Esophagus squamous epithelium (tissue), 5 donors: Measurements from ENCODE around the gene MAML3. TPM values are rescaled to one million over a fixed set of nuclear protein-coding genes. Genes with fewer than 3 reads are reported as not detected.

Experiments used
- DNase-seq: peaks from one replicate; lab custom pipeline; 2025; lab: John Stamatoyannopoulos, UW
- H3K27ac ChIP-seq, 4 donors: fragments of 200-600 bp; sonication (generic); one replicate each; pipeline ENCODE4 v1.5.1; 2016 to 2019; ENCODE audit warnings: mild to moderate bottlenecking in 1 of 4
- H3K27me3 ChIP-seq, 4 donors: fragments of 200-600 bp; sonication (generic); 1 replicate in 3 of 4; 2 replicates in 1 of 4; pipeline versions ENCODE4 v1.5.1 to v1.6.0; 2017 to 2021; ENCODE audit warnings: antibody characterized with exemption in 1 of 4
- H3K36me3 ChIP-seq, 3 donors: fragments of 200-600 bp; sonication (generic); one replicate each; pipeline ENCODE4 v1.5.1; 2016 to 2019
- H3K4me1 ChIP-seq, 3 donors: fragments of 200-600 bp; sonication (generic); one replicate each; pipeline ENCODE4 v1.5.1; 2017 to 2019
- H3K4me3 ChIP-seq, 4 donors: fragments of 200-600 bp; sonication (generic); 1 replicate in 3 of 4; 2 replicates in 1 of 4; pipeline ENCODE4 v1.5.1; 2016 to 2019; ENCODE audit warnings: mild to moderate bottlenecking in 2 of 4, moderate library complexity in 1 of 4
- H3K9me3 ChIP-seq, 3 donors: fragments of 200-600 bp; sonication (generic); one replicate each; pipeline ENCODE4 v1.5.1; 2016 to 2019
- CTCF ChIP-seq, 6 experiments: fragments of 450-650 bp in 4 of 6; fragments of 200-600 bp in 2 of 6; sonication (generic) in 2 of 6; IDR thresholded peaks; one replicate each; pipeline ENCODE4 v1.5.1; 2016 to 2019; ENCODE audit warnings: antibody characterized with exemption in 6 of 6, mild to moderate bottlenecking in 4 of 6, moderate library complexity in 4 of 6
- POLR2A ChIP-seq, 4 donors: fragments of 450-650 bp; IDR thresholded peaks; one replicate each; pipeline ENCODE4 v1.6.1; 2017; ENCODE audit warnings: antibody characterized with exemption in 4 of 4, mild to moderate bottlenecking in 4 of 4, moderate library complexity in 3 of 4
- WGBS, 2 donors: methylation state at CpG; one replicate each; pipeline ENCODE4 v1.1.5; 2018; 5-methylcytosine and 5-hydroxymethylcytosine counted together
- intact Hi-C: fragments of 100-400 bp; cut with DNase I; formaldehyde crosslinking; loops from one replicate; pipeline ENCODE4 v1.15.0; 2022
- total RNA-seq, 4 donors: library from RNA; depleted of rRNA; stranded (reverse); fragments of >200 nt; gene quantifications; one replicate each; pipeline ENCODE4 v1.1.0, GENCODE V29; 2016
- donor health status: DM: yes; HTN: yes; CAD: no.

MAML3 gene
- total RNA-seq, 4 donors from 2014 or later, result 6.9 to 14.2 (median 8.9) TPM

- H3K27ac ChIP-seq, result peak overlapping the region; percentile 94 to 99 (median 96)
- no peaks in the 10 kb centered on the region for H3K36me3 ChIP-seq
- intact Hi-C loops, result loop anchor here (5.0 kb wide), 2 partner anchors 98 to 102 kb away; no protein-coding TSS in a partner anchor
- no peak for DNase-seq
- H3K4me3 ChIP-seq, result peak overlapping the region; percentile 58 to 85 (median 80)
- no peak for TF ChIP-seq POLR2A (IDR thresholded peaks at IDR 0.05)
- peak in 4 of 6 experiments; percentile 15 to 45 (median 34) for TF ChIP-seq CTCF (IDR thresholded peaks at IDR 0.05)
- no peaks in the 10 kb centered on the region for H3K27me3 ChIP-seq
- H3K4me1 ChIP-seq, result peaks cover 0 to 43% (median 5%) of the 10 kb centered on the region in 3 donors
- H3K9me3 ChIP-seq, result no peaks in the 10 kb centered on the region
- 1% methylated on average over 10 to 17 of the region's 20 CpGs for WGBS, 2 donors
Observed at GRCh38 chr4:140149846-140150635, 3.9 kb downstream of the MAML3 start.

- no peaks in the 10 kb centered on the region for H3K9me3 ChIP-seq
- no peaks in the 10 kb centered on the region for H3K27me3 ChIP-seq
- TF ChIP-seq POLR2A (IDR thresholded peaks at IDR 0.05) (no peak), CTCF (IDR thresholded peaks at IDR 0.05) (no peak)
- DNase-seq, result no peak
- H3K4me1 ChIP-seq, result peaks cover 0 to 61% (median 15%) of the 10 kb centered on the region in 3 donors
- H3K27ac ChIP-seq, result no peak overlapping the region
- intact Hi-C loops, result no loop called here
- no peaks in the 10 kb centered on the region for H3K36me3 ChIP-seq
- no peak overlapping the region for H3K4me3 ChIP-seq
- WGBS, 2 donors, result 77 to 97% methylated on average over 3 of the region's 5 CpGs
Observed at GRCh38 chr4:140144050-140144449, 9.9 kb downstream of the MAML3 start.

DNA sequence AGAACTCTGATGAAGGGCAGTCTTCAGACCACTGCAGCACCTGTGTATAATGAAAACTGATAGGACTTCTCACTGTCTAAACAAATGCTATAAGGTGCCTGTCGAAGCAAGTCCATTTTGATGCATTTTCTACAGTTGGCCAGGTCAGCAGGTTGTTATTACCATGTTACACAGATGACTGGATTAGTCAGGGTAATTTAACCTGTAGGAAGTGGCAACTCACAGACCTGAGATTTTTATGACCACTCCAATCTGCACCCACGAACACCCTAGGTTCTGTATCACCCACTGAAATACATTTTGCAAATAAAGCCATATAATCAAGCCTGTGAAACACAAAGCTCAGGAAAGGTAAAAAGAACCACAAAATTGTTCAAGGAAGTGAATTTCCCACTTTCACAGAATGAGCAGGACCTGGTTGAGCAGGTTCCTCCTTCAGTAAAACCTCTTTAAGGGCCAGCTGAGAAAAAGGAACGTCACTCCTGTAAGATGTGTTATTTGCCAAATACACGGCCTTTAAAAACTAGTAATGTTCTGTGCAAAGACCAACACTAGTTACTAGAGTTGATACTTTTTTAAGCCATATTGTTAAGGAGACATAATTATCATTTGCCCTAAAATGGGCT is 12.7 kb downstream of the MAML3 start:
- intact Hi-C loops, result no loop called here
- Histone ChIP-seq H3K27me3 (no peaks in the 10 kb centered on the region), H3K36me3 (no peaks in the 10 kb centered on the region), H3K27ac (peak overlapping the region in 3 of 4 donors; percentile 42 to 77 (median 76)), H3K4me3 (no peak overlapping the region), H3K9me3 (no peaks in the 10 kb centered on the region), H3K4me1 (peaks cover 0 to 66% (median 12%) of the 10 kb centered on the region in 3 donors)
- 30 to 44% methylated on average over 4 of the region's 4 CpGs for WGBS, 2 donors
- TF ChIP-seq POLR2A (IDR thresholded peaks at IDR 0.05) (no peak), CTCF (IDR thresholded peaks at IDR 0.05) (no peak)
- DNase-seq, result no peak

DNA sequence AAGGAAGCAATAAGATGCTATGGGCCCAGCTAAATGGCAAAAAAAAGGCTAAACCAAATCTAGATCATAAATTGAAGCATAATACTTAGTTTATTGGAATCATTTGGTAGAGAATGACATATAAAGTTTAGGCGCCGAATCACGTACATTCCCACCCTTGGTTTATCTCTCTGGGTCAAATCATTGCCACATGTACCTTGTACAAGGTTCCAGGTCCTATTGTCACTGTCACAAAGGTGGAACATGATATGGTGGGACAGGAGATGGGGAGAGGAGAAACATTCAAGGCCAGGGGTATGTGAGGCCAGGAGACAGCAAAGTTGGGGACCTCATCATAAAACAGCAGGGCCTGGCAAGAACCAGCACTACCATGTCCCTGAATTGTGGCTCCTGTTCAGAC is 13.4 kb downstream of the MAML3 start:
- no peak for DNase-seq
- intact Hi-C loops, result no loop called here
- WGBS, 2 donors, result 85 to 95% methylated on average over 3 of the region's 3 CpGs
- H3K9me3 ChIP-seq, result no peaks in the 10 kb centered on the region
- no peak overlapping the region for H3K4me3 ChIP-seq
- H3K4me1 ChIP-seq, result peaks cover 0 to 74% (median 18%) of the 10 kb centered on the region in 3 donors
- H3K36me3 ChIP-seq, result no peaks in the 10 kb centered on the region
- TF ChIP-seq POLR2A (IDR thresholded peaks at IDR 0.05), result no peak
- no peak for TF ChIP-seq CTCF (IDR thresholded peaks at IDR 0.05)
- H3K27ac ChIP-seq, result peak overlapping the region in 3 of 4 donors; percentile 42 to 77 (median 76)
- H3K27me3 ChIP-seq, result no peaks in the 10 kb centered on the region

GRCh38 chr4:140138428-140138827 is 15.6 kb downstream of the MAML3 start:
- H3K27me3 ChIP-seq, result no peaks in the 10 kb centered on the region
- H3K4me1 ChIP-seq, result peaks cover 0 to 72% (median 21%) of the 10 kb centered on the region in 3 donors
- no peaks in the 10 kb centered on the region for H3K36me3 ChIP-seq
- 62 to 74% methylated on average over 6 of the region's 6 CpGs for WGBS, 2 donors
- no peak overlapping the region for H3K4me3 ChIP-seq
- intact Hi-C loops, result no loop called here
- TF ChIP-seq POLR2A (IDR thresholded peaks at IDR 0.05) (no peak), CTCF (IDR thresholded peaks at IDR 0.05) (no peak)
- no peak overlapping the region for H3K27ac ChIP-seq
- no peaks in the 10 kb centered on the region for H3K9me3 ChIP-seq
- DNase-seq, result no peak
